BLaER1 treated with 17β-estradiol and CSF1 and Interleukin-3, amounts not matched to agents 10 nM and 100 nM (cell line): ENCODE results near the gene ABL1.
A peak's percentile ranks its signal among the peaks of the same experiment; 100 is the strongest.

Source experiments
- H3K27ac ChIP-seq, 11 experiments: shearing (Covaris generic); formaldehyde crosslinking; 2 replicates each; pipeline ENCODE4 v1.8.1; 2022
- H3K27me3 ChIP-seq, 11 experiments: shearing (Covaris generic); formaldehyde crosslinking; 2 replicates each; pipeline ENCODE4 v1.8.1; 2022
- H3K36me3 ChIP-seq, 11 experiments: shearing (Covaris generic); formaldehyde crosslinking; 2 replicates each; pipeline ENCODE4 v1.8.1; 2022
- H3K4me1 ChIP-seq, 10 experiments: shearing (Covaris generic); formaldehyde crosslinking; 2 replicates each; pipeline ENCODE4 v1.8.1; 2022
- H3K4me2 ChIP-seq, 11 experiments: shearing (Covaris generic); formaldehyde crosslinking; 2 replicates each; pipeline ENCODE4 v1.8.1; 2022
- H3K4me3 ChIP-seq, 10 experiments: shearing (Covaris generic); formaldehyde crosslinking; 2 replicates each; pipeline ENCODE4 v1.8.1; 2022
- H3K9ac ChIP-seq, 11 experiments: shearing (Covaris generic); formaldehyde crosslinking; 2 replicates each; pipeline ENCODE4 v1.8.1; 2022
- H3K9me3 ChIP-seq, 11 experiments: shearing (Covaris generic); formaldehyde crosslinking; replicated peaks in 1 of 11; 2 replicates each; pipeline ENCODE4 v1.8.1; 2022
- H4K20me1 ChIP-seq, 11 experiments: shearing (Covaris generic); formaldehyde crosslinking; 2 replicates each; pipeline ENCODE4 v1.8.1; 2022
- Cebpa-rat ChIP-seq, 11 experiments: shearing (Covaris generic); IDR thresholded peaks; 2 replicates each; pipeline ENCODE4 v1.8.1; 2022

Gene ABL1

DNA sequence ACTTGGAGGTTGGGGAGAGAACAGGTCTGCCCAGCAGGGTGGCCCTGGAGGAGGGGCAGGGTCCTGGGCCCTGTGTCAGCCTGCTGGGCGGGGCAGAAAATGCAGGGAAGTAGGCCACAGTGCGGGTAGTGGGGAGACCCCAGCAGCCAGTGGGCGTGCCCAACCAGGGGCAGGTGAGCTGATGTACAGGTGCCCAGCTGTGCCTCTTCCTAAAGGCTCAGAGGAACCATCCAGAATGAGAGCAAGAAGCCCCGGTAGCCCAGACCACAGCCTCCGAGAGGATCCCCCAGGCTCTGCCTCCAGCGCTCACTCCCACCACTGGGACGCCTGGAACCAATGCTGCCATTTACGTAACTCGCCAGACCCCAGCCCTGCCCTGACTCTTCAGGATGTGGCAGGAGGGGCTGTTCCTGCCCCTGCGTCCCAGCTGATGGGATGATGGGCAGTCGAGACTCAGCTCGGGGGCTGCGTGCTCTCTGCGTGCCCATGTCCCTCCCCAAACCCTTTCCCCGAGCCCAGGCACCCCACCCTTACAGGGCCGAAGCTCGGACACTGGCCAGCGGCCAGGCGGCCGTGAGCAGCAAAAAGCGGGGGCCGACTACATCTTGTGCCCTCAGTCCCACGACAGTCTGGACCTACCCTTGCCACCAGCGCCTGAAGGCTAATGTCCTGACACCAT, 79.5 kb downstream of the ABL1 start:
- Histone ChIP-seq H4K20me1 (peaks cover 0 to 33% (median 11%) of the 10 kb centered on the region in 11 experiments; a peak in 11 of 22 replicates), H3K4me3 (peak overlapping the region in 1 of 10 experiments; percentile 32; a peak in 2 of 20 replicates), H3K36me3 (no peaks in the 10 kb centered on the region), H3K4me1 (peaks cover 11 to 88% (median 73%) of the 10 kb centered on the region in 10 experiments), H3K9ac (peak overlapping the region in 4 of 11 experiments; percentile 31 to 78 (median 69); a peak in 5 of 22 replicates), H3K27me3 (peaks cover 0 to 39% (median 8%) of the 10 kb centered on the region in 11 experiments; a peak in 9 of 22 replicates), H3K9me3 (no peaks in the 10 kb centered on the region), H3K4me2 (peak overlapping the region in 9 of 11 experiments; percentile 85 to 97 (median 89); a peak in 18 of 22 replicates), H3K27ac (peak overlapping the region in 4 of 11 experiments; percentile 55 to 86 (median 65); a peak in 7 of 22 replicates)
- no peak for TF ChIP-seq Cebpa-rat (IDR thresholded peaks at IDR 0.05)

DNA sequence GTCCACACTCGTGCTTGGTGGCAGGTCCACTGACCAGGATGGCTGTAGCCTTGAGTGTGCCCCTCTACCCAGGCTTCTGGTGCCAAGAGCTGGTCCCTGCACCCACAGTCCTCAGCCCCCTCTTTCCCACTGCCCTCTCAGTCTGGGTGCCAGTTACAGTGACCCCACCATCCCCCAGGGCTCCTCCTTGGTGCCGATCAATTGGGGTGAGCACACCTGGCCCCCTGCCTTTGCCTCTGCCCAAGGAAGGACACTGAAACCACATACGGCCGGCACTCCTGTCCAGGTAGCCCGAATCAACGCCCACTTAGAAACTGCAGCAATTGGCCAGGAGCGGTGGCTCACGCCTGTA, 80.0 kb downstream of the ABL1 start:
- H3K9ac ChIP-seq, result peak overlapping the region in 1 of 11 experiments; percentile 78; a peak in 1 of 22 replicates
- peak overlapping the region in 2 of 11 experiments; percentile 56 to 86; a peak in 3 of 22 replicates for H3K27ac ChIP-seq
- no peaks in the 10 kb centered on the region for H3K36me3 ChIP-seq
- H3K4me3 ChIP-seq, result no peak overlapping the region
- H4K20me1 ChIP-seq, result peaks cover 0 to 37% (median 12%) of the 10 kb centered on the region in 11 experiments; a peak in 11 of 22 replicates
- H3K4me1 ChIP-seq, result peaks cover 11 to 93% (median 77%) of the 10 kb centered on the region in 10 experiments
- peaks cover 0 to 41% (median 8%) of the 10 kb centered on the region in 11 experiments; a peak in 9 of 22 replicates for H3K27me3 ChIP-seq
- peak overlapping the region in 8 of 11 experiments; percentile 85 to 97 (median 91); a peak in 15 of 22 replicates for H3K4me2 ChIP-seq
- TF ChIP-seq Cebpa-rat (IDR thresholded peaks at IDR 0.05), result no peak
- H3K9me3 ChIP-seq, result no peaks in the 10 kb centered on the region

DNA sequence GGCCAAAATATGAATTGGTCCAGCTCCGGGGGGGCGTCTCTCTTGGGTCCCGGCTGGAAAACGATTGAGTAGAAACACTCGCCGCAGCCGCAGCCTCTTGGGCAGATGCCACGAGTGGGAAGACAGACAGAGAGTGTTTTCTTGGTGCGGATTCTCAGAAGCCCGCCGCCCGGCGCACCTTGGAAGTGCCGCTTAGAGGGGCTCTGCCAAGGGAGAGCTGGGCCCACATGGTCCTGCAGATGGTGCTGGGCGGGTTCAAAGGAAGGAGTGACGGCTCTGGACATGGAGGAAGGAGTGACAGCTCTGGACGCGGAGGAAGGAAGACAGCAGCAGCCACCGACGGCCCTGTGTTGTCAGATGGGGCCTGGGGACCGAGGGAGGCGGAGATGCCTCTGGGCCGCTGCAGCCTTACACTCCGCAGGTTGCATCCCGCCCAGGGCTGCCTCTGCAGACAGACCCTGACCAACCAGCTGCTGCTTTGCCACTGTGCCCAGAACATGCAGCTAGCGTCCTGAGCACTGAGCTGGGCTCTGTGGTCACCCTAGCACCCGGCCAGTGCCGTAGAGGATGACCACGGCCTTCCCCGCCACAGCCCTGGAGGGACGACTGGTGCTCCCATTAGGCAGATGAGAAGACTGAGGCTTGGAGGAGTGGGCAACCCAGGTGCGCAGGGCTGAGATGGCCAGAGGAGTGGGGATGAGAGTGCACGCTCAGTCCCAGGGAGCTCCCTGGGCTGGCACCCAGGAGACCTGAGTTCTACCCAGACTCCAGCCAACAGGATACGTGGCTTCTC, 82.3 kb downstream of the ABL1 start:
- Histone ChIP-seq H3K36me3 (no peaks in the 10 kb centered on the region), H3K9ac (no peak overlapping the region), H3K4me3 (no peak overlapping the region), H3K27me3 (peaks cover 10 to 57% (median 19%) of the 10 kb centered on the region in 11 experiments), H3K9me3 (no peaks in the 10 kb centered on the region), H4K20me1 (peaks cover 0 to 44% (median 12%) of the 10 kb centered on the region in 11 experiments; a peak in 12 of 22 replicates), H3K4me2 (peak overlapping the region in 8 of 11 experiments; percentile 28 to 80 (median 60); a peak in 13 of 22 replicates), H3K4me1 (peaks cover 11 to 99% (median 83%) of the 10 kb centered on the region in 10 experiments), H3K27ac (no peak overlapping the region)
- TF ChIP-seq Cebpa-rat (IDR thresholded peaks at IDR 0.05), result no peak

- H3K27ac ChIP-seq, result no peak overlapping the region
- peak overlapping the region in 7 of 11 experiments; percentile 60 to 80 (median 65); a peak in 13 of 22 replicates for H3K4me2 ChIP-seq
- no peak overlapping the region for H3K4me3 ChIP-seq
- peaks cover 3 to 99% (median 82%) of the 10 kb centered on the region in 10 experiments; a peak in 19 of 20 replicates for H3K4me1 ChIP-seq
- H3K36me3 ChIP-seq, result no peaks in the 10 kb centered on the region
- H4K20me1 ChIP-seq, result peaks cover 0 to 45% (median 12%) of the 10 kb centered on the region in 11 experiments; a peak in 12 of 22 replicates
- H3K9ac ChIP-seq, result no peak overlapping the region
- H3K9me3 ChIP-seq, result no peaks in the 10 kb centered on the region
- TF ChIP-seq Cebpa-rat (IDR thresholded peaks at IDR 0.05), result no peak
- peaks cover 16 to 57% (median 27%) of the 10 kb centered on the region in 11 experiments for H3K27me3 ChIP-seq
These were observed 83.2 kb downstream of the ABL1 start for GRCh38 chr9:130918101-130918825.

DNA sequence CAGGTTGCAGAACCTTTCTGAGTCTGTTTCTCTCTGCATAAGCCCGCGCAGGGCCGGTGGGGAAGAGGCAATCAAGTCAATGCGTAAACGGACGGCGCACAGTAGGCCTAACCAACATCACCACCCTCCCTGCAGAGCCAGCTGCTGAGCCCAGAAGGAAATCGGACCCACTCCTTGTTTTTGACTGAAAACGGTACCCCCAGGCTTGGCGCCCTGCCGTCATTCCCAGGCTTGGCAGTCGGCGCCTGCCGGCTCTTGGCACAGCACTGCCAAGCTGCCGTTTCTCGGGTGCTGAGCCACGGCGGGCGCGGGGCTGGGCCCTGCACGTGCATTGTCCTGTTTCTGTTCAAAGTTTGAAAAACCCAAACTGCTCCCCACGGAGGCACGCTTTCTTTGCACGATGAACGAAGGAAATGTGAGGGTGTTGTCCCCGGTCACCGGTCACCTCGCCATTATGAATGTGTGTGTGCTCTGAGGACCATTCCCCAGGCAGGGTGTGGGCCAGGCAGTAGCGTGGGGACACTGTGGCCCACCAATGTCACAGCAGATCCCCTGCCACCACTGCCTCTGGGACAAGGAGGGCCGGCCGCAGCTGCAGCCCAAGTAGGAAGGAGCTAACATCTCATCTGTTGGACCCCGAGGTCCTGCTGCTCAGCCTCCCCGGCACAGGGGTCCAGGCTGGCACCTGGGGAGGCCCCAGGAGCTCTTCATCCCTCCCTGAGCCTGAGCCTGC, 83.9 kb downstream of the ABL1 start:
- H3K4me1 ChIP-seq, result peaks cover 0 to 93% (median 75%) of the 10 kb centered on the region in 10 experiments; a peak in 17 of 20 replicates
- no peaks in the 10 kb centered on the region for H3K36me3 ChIP-seq
- peak overlapping the region in 3 of 11 experiments; percentile 0 to 13 (median 13); a peak in 2 of 22 replicates for H3K9ac ChIP-seq
- no peak overlapping the region for H3K4me3 ChIP-seq
- peaks cover 16 to 54% (median 27%) of the 10 kb centered on the region in 11 experiments for H3K27me3 ChIP-seq
- no peaks in the 10 kb centered on the region for H3K9me3 ChIP-seq
- peak overlapping the region in 9 of 11 experiments; percentile 21 to 80 (median 61); a peak in 17 of 22 replicates for H3K4me2 ChIP-seq
- H3K27ac ChIP-seq, result no peak overlapping the region
- H4K20me1 ChIP-seq, result peaks cover 0 to 40% (median 8%) of the 10 kb centered on the region in 11 experiments; a peak in 10 of 22 replicates
- TF ChIP-seq Cebpa-rat (IDR thresholded peaks at IDR 0.05), result no peak

DNA sequence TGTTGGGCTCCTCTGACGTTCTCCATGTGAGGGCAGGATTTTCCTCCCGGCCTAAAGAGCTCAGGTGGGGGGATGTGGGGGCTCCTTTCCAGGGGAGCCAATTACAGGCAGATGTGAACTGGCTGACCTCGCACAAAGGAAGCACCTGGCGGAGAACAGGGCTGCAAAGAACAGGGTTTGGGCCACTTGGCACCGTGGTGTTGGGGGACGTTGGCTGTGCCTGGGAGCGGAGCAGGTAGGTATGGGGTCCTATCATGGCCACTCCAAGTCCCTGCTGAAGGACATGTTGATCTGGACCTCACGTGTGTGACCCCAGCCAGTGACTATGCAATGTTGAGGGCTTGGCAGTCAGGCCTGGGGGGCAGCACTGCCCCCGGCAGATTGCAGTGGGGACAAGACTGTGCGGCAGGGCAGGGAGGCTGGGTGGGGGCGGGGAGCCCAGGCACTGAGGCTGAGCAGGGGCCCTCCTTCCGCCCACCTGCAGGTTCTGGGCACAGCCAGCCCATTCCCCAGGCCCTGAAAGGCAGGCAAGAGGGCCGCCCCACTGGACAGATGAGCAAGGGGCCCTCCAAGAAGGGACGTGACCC, 84.6 kb downstream of the ABL1 start:
- no peaks in the 10 kb centered on the region for H3K9me3 ChIP-seq
- H3K36me3 ChIP-seq, result no peaks in the 10 kb centered on the region
- peak overlapping the region in 3 of 11 experiments; percentile 0 to 13 (median 13); a peak in 1 of 22 replicates for H3K9ac ChIP-seq
- H3K4me2 ChIP-seq, result peak overlapping the region in 9 of 11 experiments; percentile 21 to 80 (median 61); a peak in 17 of 22 replicates
- no peak overlapping the region for H3K4me3 ChIP-seq
- H3K27me3 ChIP-seq, result peaks cover 16 to 59% (median 27%) of the 10 kb centered on the region in 11 experiments
- TF ChIP-seq Cebpa-rat (IDR thresholded peaks at IDR 0.05), result no peak
- peaks cover 0 to 86% (median 68%) of the 10 kb centered on the region in 10 experiments; a peak in 17 of 20 replicates for H3K4me1 ChIP-seq
- H4K20me1 ChIP-seq, result peaks cover 0 to 34% (median under 1%) of the 10 kb centered on the region in 11 experiments; a peak in 7 of 22 replicates
- H3K27ac ChIP-seq, result no peak overlapping the region

- Histone ChIP-seq H3K9ac (no peak overlapping the region), H4K20me1 (peaks cover 0 to 33% (median 0%) of the 10 kb centered on the region in 11 experiments; a peak in 8 of 22 replicates), H3K36me3 (no peaks in the 10 kb centered on the region), H3K9me3 (no peaks in the 10 kb centered on the region), H3K4me1 (peaks cover under 1 to 83% (median 67%) of the 10 kb centered on the region in 10 experiments; a peak in 18 of 20 replicates), H3K4me2 (peak overlapping the region in 7 of 11 experiments; percentile 41 to 80 (median 65); a peak in 13 of 22 replicates), H3K27me3 (peaks cover 18 to 65% (median 29%) of the 10 kb centered on the region in 11 experiments), H3K27ac (no peak overlapping the region), H3K4me3 (no peak overlapping the region)
- TF ChIP-seq Cebpa-rat (IDR thresholded peaks at IDR 0.05), result no peak
These were observed 85.2 kb downstream of the ABL1 start for GRCh38 chr9:130920233-130920632.
